GM18870 (cell line): ENCODE data around the gene MAJIN.

ENCODE experiments used
- ATAC-seq: cut with Tn5 transposase; IDR thresholded peaks from one replicate; pipeline ENCODE4 v1.9.1; 2021; ENCODE audit warnings: moderate library complexity; ENCODE audit not compliant: unreplicated experiment

MAJIN gene

GRCh38 chr11:64933213-64933934 lies 38.5 kb downstream of the MAJIN start:
- no peak for ATAC-seq

GRCh38 chr11:64932324-64932723 lies 39.6 kb downstream of the MAJIN start:
- no peak for ATAC-seq

GRCh38 chr11:64931290-64931689 lies 40.6 kb downstream of the MAJIN start:
- no peak for ATAC-seq

- ATAC-seq: no peak
These were observed 41.6 kb downstream of the MAJIN start for GRCh38 chr11:64930340-64930739.

GRCh38 chr11:64929625-64930024 lies 42.3 kb downstream of the MAJIN start:
- ATAC-seq: no peak

- no peak for ATAC-seq
These were observed 43.0 kb downstream of the MAJIN start for GRCh38 chr11:64928957-64929356.

GRCh38 chr11:64926689-64927088 lies 45.2 kb downstream of the MAJIN start:
- no peak for ATAC-seq

- ATAC-seq: no peak
These were observed 46.1 kb downstream of the MAJIN start for GRCh38 chr11:64925536-64926436.

- ATAC-seq: no peak
These were observed 47.0 kb downstream of the MAJIN start for GRCh38 chr11:64924910-64925284.

- no peak for ATAC-seq
These were observed 47.7 kb downstream of the MAJIN start, which contains the start of gene PPP2R5B for GRCh38 chr11:64923944-64924909. Gene PPP2R5B, plus strand, starts transcription at chr11:64924689. Its CDS starts 1,046 bp downstream, at chr11:64925735.

- ATAC-seq: no peak
These were observed 48.7 kb downstream of the MAJIN start for GRCh38 chr11:64923151-64923661.

- no peak for ATAC-seq
These were observed 50.5 kb downstream of the MAJIN start for GRCh38 chr11:64921384-64921783.

GRCh38 chr11:64920124-64920523 lies 51.8 kb downstream of the MAJIN start:
- ATAC-seq: no peak

GRCh38 chr11:64919627-64920026 lies 52.3 kb downstream of the MAJIN start:
- no peak for ATAC-seq

- ATAC-seq: no peak
These were observed 53.9 kb downstream of the MAJIN start for GRCh38 chr11:64918017-64918416.

GRCh38 chr11:64917663-64917995 lies 54.3 kb downstream of the MAJIN start:
- no peak for ATAC-seq

GRCh38 chr11:64916775-64917662 lies 54.9 kb downstream of the MAJIN start, which contains the start of gene ATG2A:
Gene ATG2A, minus strand, starts transcription at chr11:64917209. Its CDS starts 74 bp downstream, at chr11:64917135.
- peak; percentile 91 for ATAC-seq

GRCh38 chr11:64916040-64916774 lies 55.7 kb downstream of the MAJIN start:
- ATAC-seq: no peak

GRCh38 chr11:64915376-64915887 lies 56.5 kb downstream of the MAJIN start:
- no peak for ATAC-seq
